HCT116 (cell line): Measurements from ENCODE around the gene ATP6V1A.

Source experiments
- ATF3 ChIP-seq: IDR thresholded peaks from 2 replicates; pipeline ENCODE4 v1.6.1; 2012
- CEBPB ChIP-seq: IDR thresholded peaks from 2 replicates; pipeline ENCODE4 v1.6.1; 2012; ENCODE audit warnings: low read depth
- CTCF ChIP-seq, 3 experiments: fragments of 200-600 bp in 1 of 3; sonication (generic) in 1 of 3; IDR thresholded peaks in 2 of 3; conservative IDR thresholded peaks in 1 of 3; 2 replicates each; pipeline ENCODE4 v1.5.1; 2012 to 2017; ENCODE audit warnings: low read depth in 2 of 3, low read length in 2 of 3, antibody characterized with exemption in 1 of 3, borderline replicate concordance in 1 of 3, control low read depth in 1 of 3, mild to moderate bottlenecking in 1 of 3, mixed read lengths in 1 of 3, mixed run types in 1 of 3, moderate library complexity in 1 of 3; ENCODE audit not compliant: insufficient read depth in 1 of 3
- EGR1 ChIP-seq: IDR thresholded peaks from 2 replicates; pipeline ENCODE4 v1.6.1; 2012; ENCODE audit warnings: low read depth
- EZH2 ChIP-seq: fragments of 200-600 bp; sonication (generic); IDR thresholded peaks from 2 replicates; pipeline ENCODE4 v1.6.1; 2017; ENCODE audit warnings: antibody characterized with exemption, mixed run types
- MAX ChIP-seq: IDR thresholded peaks from 2 replicates; pipeline ENCODE4 v1.6.1; 2012
- POLR2A ChIP-seq: IDR thresholded peaks from 2 replicates; pipeline ENCODE4 v1.7.0; 2011; ENCODE audit warnings: borderline replicate concordance; ENCODE audit not compliant: insufficient read depth, insufficient read length; ENCODE audit errors: extremely low read depth
- POLR2AphosphoS5 ChIP-seq: IDR thresholded peaks from 2 replicates; pipeline ENCODE4 v1.6.1; 2011; ENCODE audit warnings: mild to moderate bottlenecking, low read depth, low read length, moderate library complexity
- REST ChIP-seq: IDR thresholded peaks from 2 replicates; pipeline ENCODE4 v1.6.1; 2012; ENCODE audit warnings: low read depth
- SIN3A ChIP-seq: IDR thresholded peaks from 2 replicates; pipeline ENCODE4 v1.6.1; 2012; ENCODE audit warnings: low read depth
- SP1 ChIP-seq: IDR thresholded peaks from 2 replicates; pipeline ENCODE4 v1.6.1; 2012; ENCODE audit warnings: low read depth
- SRF ChIP-seq: IDR thresholded peaks from 2 replicates; pipeline ENCODE4 v1.6.1; 2012; ENCODE audit warnings: low read depth
- TCF7L2 ChIP-seq: IDR thresholded peaks from 2 replicates; pipeline ENCODE4 v1.7.0; 2011; ENCODE audit warnings: borderline replicate concordance, inconsistent platforms; ENCODE audit not compliant: insufficient read depth, insufficient read length; ENCODE audit errors: extremely low read depth
- ZBTB33 ChIP-seq: IDR thresholded peaks from 2 replicates; pipeline ENCODE4 v1.6.1; 2011; ENCODE audit warnings: mild to moderate bottlenecking, low read length, moderate library complexity; ENCODE audit not compliant: insufficient replicate concordance; ENCODE audit errors: extremely low read depth

- no peak for TF ChIP-seq CTCF (IDR thresholded peaks at IDR 0.05 in 2 of 3, conservative IDR thresholded peaks at IDR 0.05 in 1 of 3; ENCODE audit: borderline replicate concordance in 1 of 3, insufficient read depth in 1 of 3, low read depth in 2 of 3, low read length in 2 of 3)
- no peak for TF ChIP-seq SIN3A
- TF ChIP-seq CEBPB, result no peak
- no peak for TF ChIP-seq EGR1
- no peak for TF ChIP-seq ZBTB33
- TF ChIP-seq EZH2, result no peak
- no peak for TF ChIP-seq SRF
- no peak for TF ChIP-seq MAX
- no peak for TF ChIP-seq REST
- no peak for TF ChIP-seq POLR2A
- no peak for TF ChIP-seq POLR2AphosphoS5
- no peak for TF ChIP-seq ATF3
- TF ChIP-seq SP1, result no peak
- no peak for TF ChIP-seq TCF7L2
These were observed 47.9 kb upstream of the ATP6V1A start for GRCh38 chr3:113698956-113699355.
